MM.1S (cell line): ENCODE results near the gene ASPSCR1.
"Not testable (repeated sequence)": the region's sequence is repeated elsewhere in the genome, so short reads cannot be mapped to it uniquely, and the experiment has no call there.

Experiments used
- DNase-seq: peaks from one replicate; pipeline ENCODE4 v3.0.0-alpha.2; 2015
- H2AFZ ChIP-seq: fragments of 300-600 bp; sonication (generic); 2 replicates; pipeline ENCODE4 v1.6.0; 2016; ENCODE audit warnings: antibody characterized with exemption, low read length
- H3F3A ChIP-seq: fragments of 300-600 bp; sonication (generic); 2 replicates; pipeline ENCODE4 v1.6.1; 2016; ENCODE audit warnings: mild to moderate bottlenecking, antibody characterized with exemption, low read length, moderate library complexity, mixed read lengths; ENCODE audit not compliant: insufficient read depth
- H3K27ac ChIP-seq: fragments of 300-600 bp; sonication (generic); 2 replicates; pipeline ENCODE4 v1.5.1; 2016; ENCODE audit warnings: mild to moderate bottlenecking, low read length
- H3K27me3 ChIP-seq: fragments of 300-600 bp; sonication (generic); replicated peaks from 2 replicates; pipeline ENCODE4 v1.6.0; 2016; ENCODE audit warnings: low read length; ENCODE audit not compliant: insufficient read depth
- H3K36me3 ChIP-seq: fragments of 300-600 bp; sonication (generic); replicated peaks from 2 replicates; pipeline ENCODE4 v1.6.1; 2016; ENCODE audit warnings: mild to moderate bottlenecking, low read length, mixed read lengths; ENCODE audit not compliant: insufficient read depth
- H3K4me1 ChIP-seq: fragments of 300-600 bp; sonication (generic); 2 replicates; pipeline ENCODE4 v1.6.1; 2016; ENCODE audit warnings: low read length, mixed read lengths
- H3K4me2 ChIP-seq: fragments of 300-600 bp; sonication (generic); 2 replicates; pipeline ENCODE4 v1.6.0; 2016; ENCODE audit warnings: low read depth, low read length
- H3K4me3 ChIP-seq: fragments of 300-600 bp; sonication (generic); 2 replicates; pipeline ENCODE4 v1.5.1; 2016; ENCODE audit warnings: low read length, mixed read lengths
- H3K79me2 ChIP-seq: fragments of 300-600 bp; sonication (generic); 2 replicates; pipeline ENCODE4 v1.6.1; 2016; ENCODE audit warnings: mixed run types, low read length, mixed read lengths
- H3K9ac ChIP-seq: fragments of 300-600 bp; sonication (generic); 2 replicates; pipeline ENCODE4 v1.6.1; 2016; ENCODE audit warnings: low read length, mixed read lengths
- H3K9me2 ChIP-seq: fragments of 300-600 bp; sonication (generic); replicated peaks from 2 replicates; pipeline ENCODE4 v1.6.1; 2016; ENCODE audit warnings: mild to moderate bottlenecking, low read length, mixed read lengths; ENCODE audit not compliant: insufficient read depth
- H3K9me3 ChIP-seq: fragments of 300-600 bp; sonication (generic); replicated peaks from 2 replicates; pipeline ENCODE4 v1.6.1; 2016; ENCODE audit warnings: mild to moderate bottlenecking, low read length, mixed read lengths; ENCODE audit not compliant: insufficient read depth
- H4K20me1 ChIP-seq: fragments of 300-600 bp; sonication (generic); 2 replicates; pipeline ENCODE4 v1.6.1; 2016; ENCODE audit warnings: mild to moderate bottlenecking, low read length, moderate library complexity, mixed read lengths; ENCODE audit not compliant: insufficient read depth
- EZH2 ChIP-seq: fragments of 300-600 bp; sonication (generic); optimal IDR thresholded peaks from 2 replicates; pipeline ENCODE3; 2017; ENCODE audit warnings: low read depth, mild to moderate bottlenecking, antibody characterized with exemption, low read length, mixed read lengths
- EZH2phosphoT487 ChIP-seq: fragments of 300-600 bp; sonication (generic); IDR thresholded peaks from 2 replicates; pipeline ENCODE4 v1.6.1; 2018; ENCODE audit warnings: antibody characterized with exemption, low read length
- TF ChIP-seq, protein P1 (sequence below): fragments of 300-600 bp; sonication (generic); IDR thresholded peaks from 2 replicates; pipeline ENCODE4 v1.5.1; 2016; ENCODE audit warnings: antibody characterized with exemption, low read length, mixed read lengths

The ASPSCR1 gene

DNA sequence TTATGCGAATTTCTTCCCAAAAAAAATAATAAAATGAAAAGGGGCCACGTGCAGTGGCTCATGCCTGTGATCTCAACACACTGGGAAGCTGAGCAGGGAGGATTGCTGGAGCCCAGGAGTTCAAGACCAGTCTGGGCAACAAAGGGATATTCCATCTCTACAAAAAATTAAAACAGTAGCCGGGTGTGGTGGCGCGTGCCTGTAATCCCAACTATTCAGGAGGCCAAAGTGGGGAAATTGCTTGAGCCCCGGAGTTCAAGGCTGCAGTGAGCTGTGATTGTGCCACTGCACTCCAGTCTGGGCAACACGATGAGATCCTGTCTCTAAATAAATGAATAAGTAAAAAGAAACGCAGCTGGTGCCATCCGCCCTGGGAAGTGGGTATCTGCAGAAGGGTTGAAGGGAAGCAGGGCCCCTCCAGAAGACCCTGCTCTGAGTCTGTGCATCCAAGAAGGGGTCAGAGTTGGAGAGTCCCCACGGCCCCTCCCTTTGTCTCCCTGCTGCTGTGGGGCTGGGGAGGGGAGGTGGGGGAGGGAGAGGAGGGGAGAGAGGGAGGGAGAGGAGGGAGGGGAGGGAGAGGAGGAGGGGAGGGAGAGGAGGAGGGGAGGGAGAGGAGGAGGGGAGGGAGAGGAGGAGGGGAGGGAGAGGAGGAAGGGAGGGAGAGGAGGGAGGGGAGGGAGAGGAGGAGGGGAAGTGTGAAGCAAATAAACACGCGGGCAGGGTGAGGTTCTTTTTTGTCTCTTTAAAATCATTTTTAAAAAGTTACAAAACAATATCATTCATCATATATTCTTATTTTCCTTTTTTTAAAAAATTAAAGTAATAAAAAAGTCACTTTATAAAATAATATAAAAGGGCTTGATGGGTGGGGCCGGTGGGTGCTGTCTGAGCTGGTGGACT is 25.4 kb upstream of the ASPSCR1 start:
- no peaks in the 10 kb centered on the region for H3K79me2 ChIP-seq
- no peak overlapping the region for H3K4me3 ChIP-seq
- no peaks in the 10 kb centered on the region for H3K4me1 ChIP-seq
- H3K27me3 ChIP-seq = peaks cover 31% of the 10 kb centered on the region
- H3F3A ChIP-seq = no peaks in the 10 kb centered on the region
- H3K4me2 ChIP-seq = no peak overlapping the region
- H4K20me1 ChIP-seq = no peaks in the 10 kb centered on the region
- no peak overlapping the region for H2AFZ ChIP-seq
- H3K9ac ChIP-seq = no peak overlapping the region
- TF ChIP-seq, protein P1, sequence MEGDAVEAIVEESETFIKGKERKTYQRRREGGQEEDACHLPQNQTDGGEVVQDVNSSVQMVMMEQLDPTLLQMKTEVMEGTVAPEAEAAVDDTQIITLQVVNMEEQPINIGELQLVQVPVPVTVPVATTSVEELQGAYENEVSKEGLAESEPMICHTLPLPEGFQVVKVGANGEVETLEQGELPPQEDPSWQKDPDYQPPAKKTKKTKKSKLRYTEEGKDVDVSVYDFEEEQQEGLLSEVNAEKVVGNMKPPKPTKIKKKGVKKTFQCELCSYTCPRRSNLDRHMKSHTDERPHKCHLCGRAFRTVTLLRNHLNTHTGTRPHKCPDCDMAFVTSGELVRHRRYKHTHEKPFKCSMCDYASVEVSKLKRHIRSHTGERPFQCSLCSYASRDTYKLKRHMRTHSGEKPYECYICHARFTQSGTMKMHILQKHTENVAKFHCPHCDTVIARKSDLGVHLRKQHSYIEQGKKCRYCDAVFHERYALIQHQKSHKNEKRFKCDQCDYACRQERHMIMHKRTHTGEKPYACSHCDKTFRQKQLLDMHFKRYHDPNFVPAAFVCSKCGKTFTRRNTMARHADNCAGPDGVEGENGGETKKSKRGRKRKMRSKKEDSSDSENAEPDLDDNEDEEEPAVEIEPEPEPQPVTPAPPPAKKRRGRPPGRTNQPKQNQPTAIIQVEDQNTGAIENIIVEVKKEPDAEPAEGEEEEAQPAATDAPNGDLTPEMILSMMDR = no peak
- TF ChIP-seq EZH2 = no peak
- no peak for TF ChIP-seq EZH2phosphoT487
- H3K9me2 ChIP-seq = no peaks in the 10 kb centered on the region
- no peak for DNase-seq
- H3K27ac ChIP-seq = no peak overlapping the region
- H3K36me3 ChIP-seq = no peaks in the 10 kb centered on the region
- no peaks in the 10 kb centered on the region for H3K9me3 ChIP-seq

DNA sequence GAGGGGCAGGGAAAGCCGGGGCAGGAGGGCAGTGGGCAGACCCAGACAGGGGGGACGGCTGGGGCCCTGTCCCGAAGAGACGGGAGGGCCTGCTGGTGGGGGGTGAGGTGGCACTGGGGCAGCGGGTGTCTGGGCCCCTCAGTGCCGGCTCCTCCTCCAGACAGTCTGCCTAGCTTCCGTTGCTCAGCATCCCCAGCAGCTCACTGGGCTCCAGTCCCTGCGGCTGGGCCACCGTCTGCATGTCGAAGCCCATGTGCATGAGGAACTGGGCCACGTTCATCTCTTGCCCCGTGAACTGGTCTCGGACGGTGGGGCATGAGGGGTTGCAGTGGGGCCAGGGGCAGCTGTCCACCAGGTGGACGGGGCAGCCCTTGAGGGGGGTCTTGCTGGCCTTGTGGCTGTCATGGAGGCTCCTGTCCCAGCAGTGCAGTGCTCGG is 24.6 kb upstream of the ASPSCR1 start:
- Histone ChIP-seq H3K36me3 (no peaks in the 10 kb centered on the region), H3K4me3 (no peak overlapping the region), H3K9me3 (no peaks in the 10 kb centered on the region), H3K4me1 (no peaks in the 10 kb centered on the region), H3K4me2 (no peak overlapping the region), H3K27me3 (peaks cover 39% of the 10 kb centered on the region), H3K9me2 (no peaks in the 10 kb centered on the region), H2AFZ (no peak overlapping the region), H3K79me2 (no peaks in the 10 kb centered on the region), H3F3A (no peaks in the 10 kb centered on the region), H3K9ac (no peak overlapping the region), H4K20me1 (no peaks in the 10 kb centered on the region), H3K27ac (no peak overlapping the region)
- no peak for DNase-seq
- no peak for TF ChIP-seq EZH2phosphoT487
- TF ChIP-seq, protein P1 = no peak
- no peak for TF ChIP-seq EZH2

DNA sequence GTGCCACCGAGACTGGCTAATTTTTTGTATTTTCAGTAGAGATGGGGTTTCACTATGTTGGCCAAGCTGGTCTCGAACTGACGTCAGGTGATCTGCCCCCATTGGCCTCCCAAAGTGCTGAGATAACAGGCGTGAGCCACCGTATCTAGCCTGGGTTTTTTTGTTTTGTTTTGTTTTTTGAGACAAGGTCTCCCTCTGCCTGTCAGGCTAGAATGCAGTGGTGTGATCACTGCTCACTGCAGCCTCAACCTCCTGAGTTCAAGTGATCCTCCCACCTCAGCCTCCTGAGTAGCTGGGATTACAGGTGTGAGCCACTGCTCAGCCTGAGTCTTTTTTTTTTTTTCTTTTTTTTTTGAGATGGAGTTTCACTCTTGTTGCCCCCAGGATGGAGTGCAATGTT is 24.0 kb upstream of the ASPSCR1 start:
- not testable (repeated sequence) for H2AFZ ChIP-seq, H4K20me1 ChIP-seq, H3F3A ChIP-seq, H3K9me2 ChIP-seq, H3K4me2 ChIP-seq, H3K9ac ChIP-seq, H3K27ac ChIP-seq, DNase-seq, H3K36me3 ChIP-seq, H3K4me1 ChIP-seq, H3K79me2 ChIP-seq, H3K4me3 ChIP-seq, H3K9me3 ChIP-seq
- peaks cover 45% of the 10 kb centered on the region for H3K27me3 ChIP-seq
- TF ChIP-seq, protein P1 = peak; percentile 9; the same call in 1 of the 2 replicates
